Measurements from ENCODE around the gene TIE1.

Gene TIE1

GRCh38 chr1:43313771-43314170, 13.0 kb downstream of the TIE1 start:
- DNase-seq: no peak

DNA sequence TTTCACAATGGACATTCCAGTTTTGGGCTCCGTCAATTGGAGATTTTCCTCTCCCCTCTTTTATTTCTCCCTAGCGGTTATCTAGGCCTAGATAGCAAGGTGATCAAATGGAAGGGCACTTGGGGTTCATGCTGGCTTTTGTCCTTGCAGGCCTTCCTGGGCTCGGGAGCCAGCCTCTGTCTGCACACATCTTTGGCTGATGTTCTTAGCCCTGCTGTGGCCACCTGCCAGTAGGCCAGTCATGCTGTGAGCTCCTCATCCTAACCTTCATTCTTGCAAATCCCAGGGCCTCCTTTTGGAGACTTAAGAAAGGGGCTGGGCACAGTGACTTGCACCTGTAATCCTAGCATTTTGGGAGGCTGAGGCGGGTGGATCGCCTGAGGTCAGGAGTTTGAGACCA, 13.5 kb downstream of the TIE1 start:
- no peak for DNase-seq

GRCh38 chr1:43315481-43315880, 14.7 kb downstream of the TIE1 start:
- no peak for DNase-seq

DNA sequence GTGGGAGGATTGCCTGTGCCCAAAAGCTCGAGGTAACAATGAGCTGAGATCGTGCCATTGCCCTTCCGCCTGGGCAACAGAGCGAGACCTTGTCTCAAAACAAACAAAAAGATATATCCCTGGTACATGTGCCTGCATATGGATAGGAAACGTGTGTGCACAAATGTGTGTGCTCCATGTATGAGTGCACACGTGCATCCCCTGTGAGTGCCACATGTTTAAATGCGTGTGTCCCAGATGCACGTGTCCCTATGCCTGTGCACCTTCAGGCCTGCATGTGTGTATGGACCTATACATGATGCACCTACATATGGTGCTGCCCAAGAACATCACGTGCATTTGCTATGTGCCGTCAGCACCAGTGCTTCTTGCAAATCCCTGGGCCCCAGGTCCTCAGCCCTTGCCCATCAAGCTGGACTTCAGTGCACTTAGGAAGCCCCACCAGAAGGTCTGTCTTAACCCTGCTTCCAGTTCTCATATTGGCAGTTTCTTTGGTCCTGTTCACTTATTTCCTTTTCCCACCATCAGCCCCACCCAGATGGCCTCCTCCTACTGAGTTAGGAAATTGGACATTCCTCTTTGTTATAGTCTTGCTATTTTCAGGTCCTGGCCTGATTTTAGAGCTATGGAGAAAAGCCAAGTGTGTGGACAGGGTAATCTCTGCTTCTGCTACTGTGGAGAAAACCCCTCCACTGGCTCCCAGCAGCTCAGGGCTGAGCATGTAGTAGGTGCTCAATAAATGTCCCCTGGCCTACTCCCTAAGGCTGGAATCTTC, 15.4 kb downstream of the TIE1 start:
- peak; percentile 18 for DNase-seq

DNA sequence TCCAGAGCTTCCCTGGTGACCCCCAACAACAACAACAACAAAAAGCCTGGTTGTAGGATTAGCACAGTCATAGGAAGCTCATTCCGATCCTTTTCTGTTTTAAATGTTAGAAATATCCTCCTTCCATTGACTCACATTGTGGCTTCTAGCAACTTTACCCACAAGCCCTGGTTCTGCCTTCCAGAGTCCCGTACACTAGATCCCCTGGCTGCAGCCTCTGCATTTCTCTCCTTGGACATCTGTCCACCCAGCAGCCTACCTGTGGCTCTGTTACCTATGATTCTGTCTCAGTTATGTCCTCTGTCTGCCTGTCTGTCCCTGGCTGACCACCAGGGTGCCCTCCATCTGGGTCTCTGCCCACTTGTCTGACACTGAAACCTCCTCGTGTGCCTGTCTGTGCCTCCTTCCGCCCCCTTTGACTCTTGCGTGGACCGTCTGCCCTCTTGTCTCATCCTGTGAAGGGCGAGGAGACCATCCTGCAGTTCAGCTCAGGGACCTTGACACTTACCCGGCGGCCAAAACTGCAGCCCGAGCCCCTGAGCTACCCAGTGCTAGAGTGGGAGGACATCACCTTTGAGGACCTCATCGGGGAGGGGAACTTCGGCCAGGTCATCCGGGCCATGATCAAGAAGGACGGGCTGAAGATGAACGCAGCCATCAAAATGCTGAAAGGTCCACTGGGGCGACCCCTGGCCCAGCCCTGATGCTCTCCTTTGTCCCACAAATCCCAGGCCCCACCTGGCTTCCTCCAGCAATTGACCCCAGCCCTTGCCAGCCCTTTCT, 16.1 kb downstream of the TIE1 start:
- no peak for DNase-seq

GRCh38 chr1:43317817-43318471, 17.2 kb downstream of the TIE1 start:
- DNase-seq: no peak

DNA sequence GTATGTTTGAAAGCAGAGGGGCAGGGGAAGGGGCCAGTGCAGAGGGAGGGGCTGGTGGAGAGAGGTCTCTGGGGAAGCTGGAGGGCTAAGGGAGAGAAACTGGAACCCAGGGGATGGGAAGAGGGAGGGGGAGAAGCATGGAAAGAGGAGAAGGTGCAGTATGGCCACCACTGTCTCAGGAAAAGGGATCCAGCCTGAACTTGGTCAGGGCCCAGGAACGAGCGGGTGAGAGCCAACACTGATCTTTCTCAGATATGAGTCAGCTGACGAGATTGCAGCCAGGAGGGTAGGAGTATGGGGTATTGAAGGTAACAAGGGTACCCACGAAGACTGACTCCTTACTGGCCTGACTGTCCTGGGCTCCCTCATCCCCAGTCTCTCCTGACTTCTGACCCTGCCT, 18.0 kb downstream of the TIE1 start:
- DNase-seq: no peak

DNA sequence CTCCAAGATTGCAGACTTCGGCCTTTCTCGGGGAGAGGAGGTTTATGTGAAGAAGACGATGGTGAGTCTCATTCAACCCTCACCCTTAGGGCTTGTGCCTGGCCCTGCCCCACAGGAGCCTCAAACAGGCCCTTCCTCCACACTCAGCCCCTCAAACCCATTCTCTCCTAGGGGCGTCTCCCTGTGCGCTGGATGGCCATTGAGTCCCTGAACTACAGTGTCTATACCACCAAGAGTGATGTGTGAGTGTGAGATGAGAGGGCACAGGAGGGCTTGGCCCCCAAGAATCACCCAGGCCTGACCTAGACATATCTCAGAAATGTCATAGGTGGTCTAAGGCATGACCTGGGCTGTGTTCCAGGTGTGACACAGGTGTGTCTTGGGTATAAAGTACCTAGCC, 18.5 kb downstream of the TIE1 start:
- no peak for DNase-seq

GRCh38 chr1:43319766-43320165, 19.0 kb downstream of the TIE1 start:
- DNase-seq: peak; percentile 13

DNA sequence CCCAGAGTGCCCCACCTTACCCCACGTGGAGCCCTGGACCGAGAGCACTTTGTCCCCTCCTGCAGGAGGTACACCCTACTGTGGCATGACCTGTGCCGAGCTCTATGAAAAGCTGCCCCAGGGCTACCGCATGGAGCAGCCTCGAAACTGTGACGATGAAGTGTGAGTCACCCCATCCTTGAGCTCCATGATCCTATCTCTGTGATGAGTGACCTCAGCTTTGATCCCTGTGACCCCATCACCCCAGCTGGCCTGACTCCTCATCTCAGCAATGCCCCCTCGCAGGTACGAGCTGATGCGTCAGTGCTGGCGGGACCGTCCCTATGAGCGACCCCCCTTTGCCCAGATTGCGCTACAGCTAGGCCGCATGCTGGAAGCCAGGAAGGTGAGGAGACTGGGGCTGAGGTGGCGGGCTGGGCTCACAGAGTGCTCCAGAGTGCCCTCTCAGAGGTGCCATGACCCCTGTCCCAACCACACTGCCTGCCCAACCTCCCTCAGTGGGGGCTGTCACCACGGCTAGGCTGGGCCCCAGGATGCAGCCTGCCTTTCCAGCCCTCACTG, 20.6 kb downstream of the TIE1 start:
- no peak for DNase-seq

GRCh38 chr1:43322506-43322905, 21.7 kb downstream of the TIE1 start:
- DNase-seq: no peak

DNA sequence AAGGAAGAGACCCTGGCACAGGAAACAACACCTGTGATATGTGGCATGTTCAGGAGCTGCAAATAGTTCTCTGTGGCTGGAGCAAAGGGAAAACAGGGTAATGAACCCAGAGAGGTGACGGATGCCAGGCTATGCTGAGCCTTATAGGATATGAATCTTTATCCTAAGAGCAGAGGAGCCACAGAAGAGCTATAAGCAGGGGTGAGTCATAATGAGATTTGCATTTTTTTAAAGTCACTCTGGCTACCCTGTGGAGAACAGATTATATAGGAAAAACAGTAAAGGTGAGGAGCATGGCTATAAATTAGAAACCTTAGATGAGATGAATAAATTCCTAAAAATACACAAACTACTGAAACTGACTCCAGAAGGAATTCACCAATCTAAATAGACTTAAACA, 24.0 kb downstream of the TIE1 start:
- no peak for DNase-seq

DNA sequence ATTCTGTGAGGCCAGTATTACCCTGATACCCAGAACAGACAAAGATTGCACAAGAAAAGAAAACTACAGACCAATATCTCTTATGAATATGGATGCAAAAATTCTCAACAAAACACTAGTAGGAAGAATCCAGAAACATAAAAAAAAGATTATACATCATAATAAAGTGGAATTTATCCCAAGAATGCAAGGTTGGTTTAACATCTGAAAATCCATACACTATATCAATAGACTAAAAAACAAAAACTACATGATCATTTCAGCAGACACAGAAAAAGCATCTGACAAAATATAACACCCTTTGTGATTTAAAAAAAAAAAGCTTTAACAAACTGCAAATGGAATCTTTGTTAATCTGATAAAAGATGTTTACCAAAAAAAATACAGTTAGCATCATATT, 24.6 kb downstream of the TIE1 start:
- DNase-seq: no peak

GRCh38 chr1:43327549-43328292, 26.9 kb downstream of the TIE1 start:
- no peak for DNase-seq

DNA sequence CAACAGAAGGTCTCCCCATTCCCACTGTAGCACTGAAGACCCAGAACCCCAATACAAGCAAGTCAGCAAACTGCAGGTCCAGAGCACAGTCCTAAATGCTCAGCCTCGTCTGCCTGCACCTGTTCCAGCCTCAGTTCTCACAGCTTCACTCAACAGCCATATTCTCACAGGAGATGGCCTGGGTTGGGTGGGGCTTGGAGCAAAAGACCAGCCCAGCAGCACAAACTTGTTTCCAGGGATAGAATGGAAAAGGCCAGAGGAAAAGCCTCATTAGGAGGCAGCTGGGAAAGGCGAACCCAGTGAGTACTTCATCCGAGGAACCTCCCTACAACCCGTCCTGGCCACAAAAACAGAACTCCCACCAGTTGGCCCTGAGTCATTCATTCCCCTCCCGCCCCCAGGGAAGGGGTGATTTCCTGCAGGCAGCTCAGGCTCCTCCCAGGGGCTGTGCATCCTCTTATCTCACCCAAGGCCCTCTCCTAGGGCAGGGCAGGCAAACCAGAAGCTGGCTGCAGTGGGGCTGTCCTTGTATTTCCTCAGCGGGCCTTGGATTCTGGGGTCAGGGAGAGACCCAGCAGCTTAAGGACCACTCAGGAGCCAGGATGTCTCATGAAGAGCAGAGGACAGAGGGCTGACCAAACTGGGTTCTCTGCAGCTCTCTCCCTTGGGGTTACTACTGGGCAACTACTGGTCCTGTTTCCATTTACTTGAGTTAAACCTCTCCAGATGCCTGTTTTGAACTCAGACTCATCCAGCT, 29.4 kb downstream of the TIE1 start:
- DNase-seq: peak; percentile 91

DNA sequence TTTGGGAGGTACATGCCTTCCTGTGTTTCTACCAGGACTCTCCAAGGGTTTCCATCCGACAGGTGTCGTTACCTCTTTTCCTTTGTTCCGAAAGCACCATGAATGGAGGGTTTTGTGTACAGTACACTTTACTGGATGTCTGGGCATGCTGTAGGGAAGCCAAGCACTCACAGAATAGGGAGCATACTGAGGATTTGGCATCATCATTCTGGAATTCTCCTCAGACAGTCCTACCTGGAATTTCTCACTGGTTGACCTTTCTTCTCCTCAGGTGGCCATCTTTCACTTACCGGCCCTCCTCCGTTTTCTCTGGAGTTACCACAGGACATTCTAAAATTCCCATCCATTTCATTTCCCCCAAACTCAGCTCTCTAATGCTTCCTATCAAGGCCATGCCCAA, 30.9 kb downstream of the TIE1 start:
- no peak for DNase-seq

GRCh38 chr1:43334453-43335205, 33.8 kb downstream of the TIE1 start:
- no peak for DNase-seq

- no peak for DNase-seq
These were observed 36.8 kb downstream of the TIE1 start, which contains the start of gene MPL for GRCh38 chr1:43337588-43337987. Gene MPL (plus strand): TSS chr1:43337818. CDS start chr1:43337849, 31 bp downstream.

- no peak for DNase-seq
These were observed 37.2 kb downstream of the TIE1 start for GRCh38 chr1:43338001-43338400.

DNA sequence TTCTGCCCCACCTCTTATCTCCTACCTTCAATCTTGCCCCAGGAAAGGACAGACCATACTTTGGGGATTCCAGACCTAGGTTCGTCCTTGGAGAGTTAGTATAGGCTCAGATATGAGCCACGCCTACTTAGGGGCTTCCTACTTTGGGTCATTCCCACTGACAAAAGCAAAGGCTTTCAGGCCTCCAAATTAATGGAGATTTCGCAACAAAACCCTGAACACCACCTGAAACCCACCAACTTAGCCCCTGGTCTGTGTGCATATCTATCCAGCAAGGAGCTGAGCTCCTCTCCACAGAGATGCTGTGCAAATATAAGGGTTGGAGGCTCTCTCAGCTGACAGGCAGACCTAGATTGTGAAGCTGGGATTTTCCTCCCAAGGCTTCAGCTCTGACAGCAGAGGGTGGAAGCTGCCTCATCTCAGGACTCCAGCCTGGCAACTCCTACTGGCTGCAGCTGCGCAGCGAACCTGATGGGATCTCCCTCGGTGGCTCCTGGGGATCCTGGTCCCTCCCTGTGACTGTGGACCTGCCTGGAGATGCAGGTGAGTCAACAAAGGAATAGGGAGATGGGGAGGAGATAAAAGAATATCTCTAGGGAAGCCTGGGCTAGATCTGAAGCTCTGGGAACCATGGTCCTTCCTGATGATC, 38.9 kb downstream of the TIE1 start:
- DNase-seq: no peak

- DNase-seq: no peak
These were observed 39.8 kb downstream of the TIE1 start for GRCh38 chr1:43340559-43340958.

Data from inflammatory macrophage treated with lipopolysaccharide for 4 hours (primary cell).